SH-SY5Y (cell line): ENCODE data around the gene GPR55.

Source experiments
- GATA2 ChIP-seq: IDR thresholded peaks from 2 replicates; pipeline ENCODE4 v1.6.1; 2011; ENCODE audit warnings: mild to moderate bottlenecking, low read depth, low read length
- GATA3 ChIP-seq: IDR thresholded peaks from 2 replicates; pipeline ENCODE4 v1.6.1; 2011; ENCODE audit warnings: low read depth, mild to moderate bottlenecking, low read length, moderate library complexity

GRCh38 chr2:230908092-230908594 is 16.9 kb downstream of the GPR55 start:
- TF ChIP-seq GATA2 (no peak), GATA3 (no peak)
